ENCODE results near the gene CBL.

DNA sequence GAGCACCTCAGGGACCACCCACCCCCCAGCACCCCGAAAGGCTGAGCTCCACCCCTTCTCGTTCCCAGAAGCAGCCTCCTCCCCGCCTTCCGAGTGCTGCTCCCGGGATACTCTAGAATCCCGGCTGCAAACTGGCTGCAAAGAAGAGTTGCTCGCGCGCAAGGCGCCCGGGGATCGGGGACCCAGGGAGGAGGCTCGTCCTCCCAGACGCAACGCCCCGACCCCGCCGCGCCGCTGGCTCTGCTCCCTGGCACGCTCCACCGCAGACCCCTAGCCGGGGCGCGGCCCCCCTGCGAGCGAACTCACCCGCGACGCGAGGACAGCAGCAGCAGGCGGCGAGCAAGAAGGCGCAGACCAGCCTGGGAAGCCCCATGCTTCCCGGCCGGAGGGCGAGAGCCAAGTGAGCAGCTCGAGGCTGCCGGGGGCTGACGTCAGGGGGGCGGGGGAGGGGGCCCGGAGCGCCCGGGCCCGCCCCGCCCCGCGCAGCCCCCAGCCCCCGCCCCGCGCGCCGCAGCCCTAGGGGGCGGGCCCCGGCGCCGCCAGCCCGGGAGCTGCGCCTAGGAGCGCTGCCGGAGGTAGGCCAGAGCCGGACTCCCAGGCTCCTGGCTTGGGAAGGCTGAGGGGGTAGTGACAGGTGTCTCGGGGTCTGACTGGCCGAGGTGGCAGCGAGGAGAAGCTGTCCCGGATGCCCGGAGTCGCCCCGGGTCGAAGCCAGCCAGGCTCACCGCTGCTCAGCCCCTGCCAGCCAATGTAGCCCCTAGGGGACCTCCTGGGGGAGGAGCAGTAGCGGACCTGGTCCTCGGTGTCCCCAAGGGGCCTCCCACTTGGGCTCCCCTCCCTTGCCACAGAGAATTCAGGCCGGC lies 110.8 kb downstream of the CBL start, which contains the start of gene MCAM:
- TF ChIP-seq SMARCA5 (IDR thresholded peaks at IDR 0.05) = no peak
- TF ChIP-seq CHD2 (IDR thresholded peaks at IDR 0.05; ENCODE audit: borderline replicate concordance, low read depth, low read length) = no peak
- no peak for TF ChIP-seq TCF7 (IDR thresholded peaks at IDR 0.05; ENCODE audit: borderline replicate concordance)
- TF ChIP-seq, protein P1, sequence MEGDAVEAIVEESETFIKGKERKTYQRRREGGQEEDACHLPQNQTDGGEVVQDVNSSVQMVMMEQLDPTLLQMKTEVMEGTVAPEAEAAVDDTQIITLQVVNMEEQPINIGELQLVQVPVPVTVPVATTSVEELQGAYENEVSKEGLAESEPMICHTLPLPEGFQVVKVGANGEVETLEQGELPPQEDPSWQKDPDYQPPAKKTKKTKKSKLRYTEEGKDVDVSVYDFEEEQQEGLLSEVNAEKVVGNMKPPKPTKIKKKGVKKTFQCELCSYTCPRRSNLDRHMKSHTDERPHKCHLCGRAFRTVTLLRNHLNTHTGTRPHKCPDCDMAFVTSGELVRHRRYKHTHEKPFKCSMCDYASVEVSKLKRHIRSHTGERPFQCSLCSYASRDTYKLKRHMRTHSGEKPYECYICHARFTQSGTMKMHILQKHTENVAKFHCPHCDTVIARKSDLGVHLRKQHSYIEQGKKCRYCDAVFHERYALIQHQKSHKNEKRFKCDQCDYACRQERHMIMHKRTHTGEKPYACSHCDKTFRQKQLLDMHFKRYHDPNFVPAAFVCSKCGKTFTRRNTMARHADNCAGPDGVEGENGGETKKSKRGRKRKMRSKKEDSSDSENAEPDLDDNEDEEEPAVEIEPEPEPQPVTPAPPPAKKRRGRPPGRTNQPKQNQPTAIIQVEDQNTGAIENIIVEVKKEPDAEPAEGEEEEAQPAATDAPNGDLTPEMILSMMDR (IDR thresholded peaks at IDR 0.05 in 2 of 3, conservative IDR thresholded peaks at IDR 0.05 in 1 of 3; ENCODE audit: control insufficient read depth in 2 of 3, extremely low read depth in 1 of 3, insufficient read depth in 1 of 3, low read depth in 3 of 3, low read length in 3 of 3) = no peak
- TF ChIP-seq EP300 (IDR thresholded peaks at IDR 0.05; ENCODE audit: borderline replicate concordance in 1 of 2, control insufficient read depth in 1 of 2, low read depth in 2 of 2, low read length in 2 of 2) = no peak
- no peak for TF ChIP-seq TBL1XR1 (IDR thresholded peaks at IDR 0.05; ENCODE audit: low read depth, low read length)
- no peak for TF ChIP-seq CREB1 (IDR thresholded peaks at IDR 0.05; ENCODE audit: low read depth)
- TF ChIP-seq, protein P2, sequence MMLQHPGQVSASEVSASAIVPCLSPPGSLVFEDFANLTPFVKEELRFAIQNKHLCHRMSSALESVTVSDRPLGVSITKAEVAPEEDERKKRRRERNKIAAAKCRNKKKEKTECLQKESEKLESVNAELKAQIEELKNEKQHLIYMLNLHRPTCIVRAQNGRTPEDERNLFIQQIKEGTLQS (IDR thresholded peaks at IDR 0.05; ENCODE audit: borderline replicate concordance, extremely low read depth, low read depth, low read length) = no peak
- TF ChIP-seq SMC3 (IDR thresholded peaks at IDR 0.05; ENCODE audit: borderline replicate concordance, low read length) = no peak
- no peak for TF ChIP-seq GABPA (IDR thresholded peaks at IDR 0.05; ENCODE audit: low read depth)
- TF ChIP-seq ZNF24 (IDR thresholded peaks at IDR 0.05) = no peak

All from GM12878 (cell line).